Suprapubic skin (tissue), 4 donors: Measurements from ENCODE around the gene ETV2. TPM values are rescaled to one million over a fixed set of nuclear protein-coding genes. Genes with fewer than 3 reads are reported as not detected.

Experiments used
- DNase-seq, 2 donors: peaks; one replicate each; pipeline ENCODE4 v3.0.0-alpha.2; 2019; ENCODE audit warnings: low spot score in 2 of 2
- H3K27ac ChIP-seq: fragments of 200-600 bp; sonication (generic); one replicate; pipeline ENCODE4 v1.5.1; 2019
- H3K27me3 ChIP-seq: fragments of 200-600 bp; sonication (generic); one replicate; pipeline ENCODE4 v1.5.1; 2019
- H3K36me3 ChIP-seq: fragments of 200-600 bp; sonication (generic); one replicate; pipeline ENCODE4 v1.5.1; 2019
- H3K4me1 ChIP-seq: fragments of 200-600 bp; sonication (generic); one replicate; pipeline ENCODE4 v1.5.1; 2019
- H3K4me3 ChIP-seq: fragments of 200-600 bp; sonication (generic); one replicate; pipeline ENCODE4 v1.5.1; 2019; ENCODE audit warnings: mild to moderate bottlenecking
- H3K9me3 ChIP-seq: fragments of 200-600 bp; sonication (generic); one replicate; pipeline ENCODE4 v1.5.1; 2019
- EP300 ChIP-seq: sonication (generic); formaldehyde crosslinking; IDR thresholded peaks from one replicate; pipeline ENCODE4 v1.6.1; 2017; ENCODE audit warnings: antibody characterized with exemption
- POLR2A ChIP-seq, 2 donors: fragments of 450-650 bp; IDR thresholded peaks; one replicate each; pipeline ENCODE4 v1.6.1; 2017; ENCODE audit warnings: antibody characterized with exemption in 2 of 2, mild to moderate bottlenecking in 2 of 2, moderate library complexity in 2 of 2
- POLR2AphosphoS5 ChIP-seq, 3 donors: sonication (generic); formaldehyde crosslinking; IDR thresholded peaks; one replicate each; pipeline ENCODE4 v1.6.1; 2017; ENCODE audit warnings: antibody characterized with exemption in 3 of 3
- WGBS: methylation state at CpG from one replicate; pipeline ENCODE4 v1.1.5; 2018; 5-methylcytosine and 5-hydroxymethylcytosine counted together
- total RNA-seq, 4 donors: library from RNA; depleted of rRNA; stranded (reverse); fragments of >200 nt; gene quantifications; one replicate each; pipeline ENCODE4 v1.1.0, GENCODE V29; 2016
- TF ChIP-seq, protein P1 (sequence below), 2 donors: fragments of 200-600 bp in 1 of 2; fragments of 450-650 bp in 1 of 2; sonication (generic) in 1 of 2; IDR thresholded peaks; one replicate each; pipeline ENCODE4 v1.5.1; 2016 to 2019; ENCODE audit warnings: antibody characterized with exemption in 2 of 2, mild to moderate bottlenecking in 1 of 2, moderate library complexity in 1 of 2

ETV2 gene
- total RNA-seq, 4 donors from 2014 or later = 1.0 to 4.0 (median 1.9) TPM

GRCh38 chr19:35629332-35629633, 12.3 kb upstream of the ETV2 start:
- TF ChIP-seq EP300 (no peak), POLR2AphosphoS5 (IDR thresholded peaks at IDR 0.05) (no peak)
- Histone ChIP-seq H3K4me1 (peaks cover 19% of the 10 kb centered on the region), H3K9me3 (no peaks in the 10 kb centered on the region), H3K36me3 (peaks cover 40% of the 10 kb centered on the region), H3K4me3 (peak overlapping the region; percentile 94), H3K27me3 (no peaks in the 10 kb centered on the region), H3K27ac (peak overlapping the region; percentile 87)
- 3% methylated on average over 12 of the region's 15 CpGs for WGBS
- no peak for DNase-seq

DNA sequence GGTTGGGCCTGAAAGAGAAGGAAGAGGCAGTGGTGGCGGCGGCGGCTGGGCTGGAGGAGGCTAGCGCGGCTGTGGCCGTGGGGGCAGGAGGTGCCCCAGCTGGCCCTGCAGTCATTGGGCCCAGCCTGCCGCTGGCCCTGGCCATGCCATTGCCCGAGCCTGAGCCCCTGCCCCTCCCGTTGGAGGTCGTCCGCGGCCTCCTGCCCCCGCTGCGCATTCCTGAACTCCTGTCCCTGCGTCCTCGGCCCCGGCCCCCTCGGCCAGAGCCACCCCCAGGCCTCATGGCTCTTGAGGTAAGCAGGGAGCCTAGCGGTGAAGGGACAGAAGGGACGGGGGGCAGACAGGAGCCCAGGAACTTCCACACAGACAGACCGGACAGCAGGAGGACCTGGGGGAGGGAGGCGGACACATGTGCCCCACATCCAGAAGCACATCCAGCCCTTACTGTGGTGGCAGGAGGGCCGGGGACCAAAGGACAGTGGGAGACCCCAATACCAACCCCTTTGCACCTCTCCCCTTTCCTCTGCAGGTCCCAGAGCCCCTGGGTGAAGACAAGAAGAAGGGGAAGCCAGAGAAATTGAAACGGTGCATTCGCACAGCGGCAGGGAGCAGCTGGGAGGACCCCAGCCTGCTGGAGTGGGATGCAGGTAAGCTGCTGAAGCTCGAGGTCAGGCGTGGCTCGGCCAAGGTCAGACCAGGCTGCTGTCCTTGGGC, 7.7 kb upstream of the ETV2 start:
- no peak for TF ChIP-seq POLR2AphosphoS5 (IDR thresholded peaks at IDR 0.05)
- no peak for TF ChIP-seq POLR2A (IDR thresholded peaks at IDR 0.05)
- TF ChIP-seq, protein P1, sequence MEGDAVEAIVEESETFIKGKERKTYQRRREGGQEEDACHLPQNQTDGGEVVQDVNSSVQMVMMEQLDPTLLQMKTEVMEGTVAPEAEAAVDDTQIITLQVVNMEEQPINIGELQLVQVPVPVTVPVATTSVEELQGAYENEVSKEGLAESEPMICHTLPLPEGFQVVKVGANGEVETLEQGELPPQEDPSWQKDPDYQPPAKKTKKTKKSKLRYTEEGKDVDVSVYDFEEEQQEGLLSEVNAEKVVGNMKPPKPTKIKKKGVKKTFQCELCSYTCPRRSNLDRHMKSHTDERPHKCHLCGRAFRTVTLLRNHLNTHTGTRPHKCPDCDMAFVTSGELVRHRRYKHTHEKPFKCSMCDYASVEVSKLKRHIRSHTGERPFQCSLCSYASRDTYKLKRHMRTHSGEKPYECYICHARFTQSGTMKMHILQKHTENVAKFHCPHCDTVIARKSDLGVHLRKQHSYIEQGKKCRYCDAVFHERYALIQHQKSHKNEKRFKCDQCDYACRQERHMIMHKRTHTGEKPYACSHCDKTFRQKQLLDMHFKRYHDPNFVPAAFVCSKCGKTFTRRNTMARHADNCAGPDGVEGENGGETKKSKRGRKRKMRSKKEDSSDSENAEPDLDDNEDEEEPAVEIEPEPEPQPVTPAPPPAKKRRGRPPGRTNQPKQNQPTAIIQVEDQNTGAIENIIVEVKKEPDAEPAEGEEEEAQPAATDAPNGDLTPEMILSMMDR (IDR thresholded peaks at IDR 0.05) = no peak
- no peak for TF ChIP-seq EP300
- Histone ChIP-seq H3K36me3 (peaks cover 80% of the 10 kb centered on the region), H3K27ac (no peak overlapping the region), H3K4me1 (peaks cover 13% of the 10 kb centered on the region), H3K9me3 (no peaks in the 10 kb centered on the region), H3K4me3 (no peak overlapping the region), H3K27me3 (no peaks in the 10 kb centered on the region)
- 99% methylated on average over 15 of the region's 29 CpGs for WGBS
- DNase-seq = no peak

GRCh38 chr19:35636651-35637050, 4.9 kb upstream of the ETV2 start:
- Histone ChIP-seq H3K27ac (no peak overlapping the region), H3K27me3 (no peaks in the 10 kb centered on the region), H3K4me3 (no peak overlapping the region), H3K9me3 (no peaks in the 10 kb centered on the region), H3K36me3 (peaks cover 66% of the 10 kb centered on the region), H3K4me1 (peaks cover 3% of the 10 kb centered on the region)
- TF ChIP-seq POLR2A (IDR thresholded peaks at IDR 0.05) (no peak), POLR2AphosphoS5 (IDR thresholded peaks at IDR 0.05) (no peak), EP300 (no peak)
- TF ChIP-seq, protein P1 (IDR thresholded peaks at IDR 0.05) = no peak
- DNase-seq = no peak
- 96% methylated on average over 3 of the region's 3 CpGs for WGBS

GRCh38 chr19:35637165-35637564, 4.4 kb upstream of the ETV2 start:
- Histone ChIP-seq H3K4me3 (no peak overlapping the region), H3K27ac (no peak overlapping the region), H3K9me3 (no peaks in the 10 kb centered on the region), H3K36me3 (peaks cover 61% of the 10 kb centered on the region), H3K27me3 (no peaks in the 10 kb centered on the region), H3K4me1 (peaks cover 6% of the 10 kb centered on the region)
- DNase-seq = no peak
- 95% methylated on average over 20 of the region's 25 CpGs for whole genome bisulfite sequencing
- TF ChIP-seq, protein P1 (IDR thresholded peaks at IDR 0.05) = no peak
- TF ChIP-seq EP300 (no peak), POLR2AphosphoS5 (IDR thresholded peaks at IDR 0.05) (no peak), POLR2A (IDR thresholded peaks at IDR 0.05) (no peak)

GRCh38 chr19:35639321-35639639, 2.3 kb upstream of the ETV2 start:
- TF ChIP-seq POLR2AphosphoS5 (IDR thresholded peaks at IDR 0.05) = no peak
- no peak for TF ChIP-seq EP300
- TF ChIP-seq, protein P1 (IDR thresholded peaks at IDR 0.05) = no peak
- TF ChIP-seq POLR2A (IDR thresholded peaks at IDR 0.05) = no peak
- Histone ChIP-seq H3K4me3 (no peak overlapping the region), H3K9me3 (no peaks in the 10 kb centered on the region), H3K4me1 (peaks cover 16% of the 10 kb centered on the region), H3K27me3 (no peaks in the 10 kb centered on the region), H3K36me3 (peaks cover 40% of the 10 kb centered on the region), H3K27ac (no peak overlapping the region)
- 48% methylated on average over 6 of the region's 6 CpGs for WGBS
- DNase-seq = no peak

DNA sequence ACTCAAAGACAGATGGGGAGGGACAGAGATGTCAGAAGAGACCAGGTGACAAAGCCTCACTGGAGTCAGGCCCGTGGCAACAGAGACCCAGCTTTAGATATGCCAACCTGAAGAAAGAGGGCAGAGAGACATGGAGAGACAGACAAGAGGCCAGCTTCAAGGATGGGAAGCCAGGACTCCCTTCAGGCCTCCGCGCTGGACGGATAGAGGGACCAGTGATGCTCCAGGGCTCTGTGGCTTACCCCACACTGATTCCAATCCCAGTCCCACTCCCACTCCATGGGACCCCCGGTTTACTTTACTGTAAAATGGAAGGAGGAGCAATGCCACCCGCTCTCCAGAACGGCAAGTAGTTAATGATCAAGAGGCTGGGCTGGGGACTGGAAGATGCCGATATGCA, 1.7 kb upstream of the ETV2 start:
- Histone ChIP-seq H3K9me3 (no peaks in the 10 kb centered on the region), H3K4me1 (peaks cover 21% of the 10 kb centered on the region), H3K27me3 (no peaks in the 10 kb centered on the region), H3K4me3 (no peak overlapping the region), H3K27ac (no peak overlapping the region), H3K36me3 (peaks cover 34% of the 10 kb centered on the region)
- TF ChIP-seq POLR2AphosphoS5 (IDR thresholded peaks at IDR 0.05) (no peak), EP300 (no peak), POLR2A (IDR thresholded peaks at IDR 0.05) (no peak)
- TF ChIP-seq, protein P1 (IDR thresholded peaks at IDR 0.05) = no peak
- WGBS = 80% methylated on average over 8 of the region's 8 CpGs
- no peak for DNase-seq
